Measurements from ENCODE around the gene AP1S3. TPM values are rescaled to one million over a fixed set of nuclear protein-coding genes. Genes with fewer than 3 reads are reported as not detected.

Gene AP1S3
- total RNA-seq, 1 donor from 2014 or later = 14.3 TPM

DNA sequence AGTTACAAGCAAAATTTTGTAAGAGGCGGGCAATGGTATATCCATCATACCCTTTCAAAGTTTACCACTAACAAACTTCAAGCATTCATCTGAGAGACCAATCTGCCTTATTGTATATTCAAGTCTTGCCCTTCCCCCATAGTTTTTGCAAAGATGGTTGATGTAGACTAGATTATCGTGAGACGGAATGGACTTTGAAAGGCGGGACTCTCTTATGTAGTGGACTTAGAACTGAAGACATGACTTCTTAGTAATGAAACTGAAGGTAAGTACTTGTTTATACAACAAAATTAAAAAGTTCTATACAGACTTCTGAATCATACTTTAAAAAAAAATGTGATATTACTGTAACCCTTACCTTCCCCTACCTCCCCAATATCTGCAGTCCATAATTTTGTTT, 10.4 kb downstream of the AP1S3 start:
- peaks cover 3% of the 10 kb centered on the region for H3K4me1 Mint-ChIP-seq (ENCODE audit: low read depth, unreplicated experiment)
- Histone ChIP-seq H3K4me2 (ENCODE audit: low read length) (no peak overlapping the region), H4K20me1 (ENCODE audit: insufficient read depth, low read length) (no peaks in the 10 kb centered on the region), H3K27ac (ENCODE audit: low read depth, low read length) (no peak overlapping the region), H3K9ac (ENCODE audit: low read length) (no peak overlapping the region), H3K4me1 (ENCODE audit: insufficient read depth, low read length) (no peaks in the 10 kb centered on the region), H3K79me2 (ENCODE audit: insufficient read depth, low read length) (peaks cover 14% of the 10 kb centered on the region), H3K9me3 (ENCODE audit: insufficient read depth, low read depth, low read length) (no peaks in the 10 kb centered on the region), H3K4me3 (ENCODE audit: insufficient read depth, low read depth, low read length) (no peak overlapping the region), H2AFZ (ENCODE audit: low read depth, low read length) (no peak overlapping the region), H3K36me3 (ENCODE audit: insufficient read depth, low read length) (no peaks in the 10 kb centered on the region), H3K27me3 (ENCODE audit: insufficient read depth, low read length) (no peaks in the 10 kb centered on the region)
- no peak overlapping the region for H3K27ac Mint-ChIP-seq (ENCODE audit: unreplicated experiment)
- H3K36me3 Mint-ChIP-seq (ENCODE audit: low read depth, unreplicated experiment) = no peaks in the 10 kb centered on the region
- no peaks in the 10 kb centered on the region for H3K9me3 Mint-ChIP-seq (ENCODE audit: unreplicated experiment)
- FAIRE-seq (no peak), DNase-seq (ENCODE audit: low read depth) (no peak)
- H3K27me3 Mint-ChIP-seq (ENCODE audit: low read depth, unreplicated experiment) = no peaks in the 10 kb centered on the region
- H3K4me3 Mint-ChIP-seq (ENCODE audit: unreplicated experiment) = no peak overlapping the region
- TF ChIP-seq EZH2 (IDR thresholded peaks at IDR 0.05; ENCODE audit: insufficient read depth, low read length) = no peak
- TF ChIP-seq, protein P1, sequence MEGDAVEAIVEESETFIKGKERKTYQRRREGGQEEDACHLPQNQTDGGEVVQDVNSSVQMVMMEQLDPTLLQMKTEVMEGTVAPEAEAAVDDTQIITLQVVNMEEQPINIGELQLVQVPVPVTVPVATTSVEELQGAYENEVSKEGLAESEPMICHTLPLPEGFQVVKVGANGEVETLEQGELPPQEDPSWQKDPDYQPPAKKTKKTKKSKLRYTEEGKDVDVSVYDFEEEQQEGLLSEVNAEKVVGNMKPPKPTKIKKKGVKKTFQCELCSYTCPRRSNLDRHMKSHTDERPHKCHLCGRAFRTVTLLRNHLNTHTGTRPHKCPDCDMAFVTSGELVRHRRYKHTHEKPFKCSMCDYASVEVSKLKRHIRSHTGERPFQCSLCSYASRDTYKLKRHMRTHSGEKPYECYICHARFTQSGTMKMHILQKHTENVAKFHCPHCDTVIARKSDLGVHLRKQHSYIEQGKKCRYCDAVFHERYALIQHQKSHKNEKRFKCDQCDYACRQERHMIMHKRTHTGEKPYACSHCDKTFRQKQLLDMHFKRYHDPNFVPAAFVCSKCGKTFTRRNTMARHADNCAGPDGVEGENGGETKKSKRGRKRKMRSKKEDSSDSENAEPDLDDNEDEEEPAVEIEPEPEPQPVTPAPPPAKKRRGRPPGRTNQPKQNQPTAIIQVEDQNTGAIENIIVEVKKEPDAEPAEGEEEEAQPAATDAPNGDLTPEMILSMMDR (IDR thresholded peaks at IDR 0.05; ENCODE audit: insufficient read depth, low read depth, low read length) = no peak

DNA sequence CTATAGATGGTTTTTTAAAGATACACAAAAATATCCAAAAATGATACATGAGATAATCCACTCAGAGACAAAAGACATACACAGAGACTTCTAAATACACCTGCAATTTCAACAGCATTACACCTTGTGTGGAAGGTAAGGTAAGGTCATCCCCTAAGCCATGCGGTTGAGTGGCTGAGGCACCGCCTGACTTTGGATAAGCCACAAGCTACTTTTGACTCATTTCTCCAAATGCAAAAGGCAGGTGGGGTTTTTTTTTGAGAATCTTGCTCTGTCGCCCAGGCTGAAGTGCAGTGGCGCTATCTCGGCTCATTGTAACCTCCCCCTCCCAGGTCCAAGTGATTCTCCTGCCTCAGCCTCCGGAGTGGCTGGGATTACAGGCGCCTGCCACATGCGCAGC, 13.1 kb downstream of the AP1S3 start:
- no peaks in the 10 kb centered on the region for H3K36me3 ChIP-seq (ENCODE audit: insufficient read depth, low read length)
- no peak overlapping the region for H3K27ac ChIP-seq (ENCODE audit: low read depth, low read length)
- Mint-ChIP-seq H3K36me3 (ENCODE audit: low read depth, unreplicated experiment) (no peaks in the 10 kb centered on the region), H3K9me3 (ENCODE audit: unreplicated experiment) (no peaks in the 10 kb centered on the region), H3K4me1 (ENCODE audit: low read depth, unreplicated experiment) (peaks cover 9% of the 10 kb centered on the region), H3K4me3 (ENCODE audit: unreplicated experiment) (no peak overlapping the region), H3K27ac (ENCODE audit: unreplicated experiment) (no peak overlapping the region), H3K27me3 (ENCODE audit: low read depth, unreplicated experiment) (no peaks in the 10 kb centered on the region)
- H4K20me1 ChIP-seq (ENCODE audit: insufficient read depth, low read length) = no peaks in the 10 kb centered on the region
- H3K4me1 ChIP-seq (ENCODE audit: insufficient read depth, low read length) = no peaks in the 10 kb centered on the region
- H3K79me2 ChIP-seq (ENCODE audit: insufficient read depth, low read length) = peaks cover 12% of the 10 kb centered on the region
- no peak for FAIRE-seq
- no peak overlapping the region for H3K9ac ChIP-seq (ENCODE audit: low read length)
- H3K9me3 ChIP-seq (ENCODE audit: insufficient read depth, low read depth, low read length) = no peaks in the 10 kb centered on the region
- no peak for DNase-seq (ENCODE audit: low read depth)
- H3K4me3 ChIP-seq (ENCODE audit: insufficient read depth, low read depth, low read length) = no peak overlapping the region
- TF ChIP-seq, protein P1 (IDR thresholded peaks at IDR 0.05; ENCODE audit: insufficient read depth, low read depth, low read length) = no peak
- no peak for TF ChIP-seq EZH2 (IDR thresholded peaks at IDR 0.05; ENCODE audit: insufficient read depth, low read length)
- H2AFZ ChIP-seq (ENCODE audit: low read depth, low read length) = no peak overlapping the region
- no peak overlapping the region for H3K4me2 ChIP-seq (ENCODE audit: low read length)
- peaks cover 3% of the 10 kb centered on the region for H3K27me3 ChIP-seq (ENCODE audit: insufficient read depth, low read length)

DNA sequence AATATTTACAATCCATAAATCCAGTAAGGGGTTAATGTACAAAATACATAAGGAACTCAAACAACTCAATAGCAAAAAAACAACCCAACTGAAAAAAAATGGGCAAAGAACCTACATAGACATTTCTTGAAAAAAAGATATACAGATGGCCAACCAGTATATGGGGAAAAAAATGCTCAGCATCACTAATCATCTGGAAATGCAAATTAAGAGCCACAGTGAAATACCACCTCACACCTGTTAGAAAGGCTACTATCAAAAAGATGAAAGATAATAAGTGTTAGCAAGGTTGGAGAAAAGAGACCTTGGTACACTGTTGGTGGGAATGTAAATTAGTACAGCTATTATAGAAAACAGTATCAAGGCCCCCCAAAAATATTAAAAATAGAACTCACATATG, 14.6 kb downstream of the AP1S3 start:
- no peak for FAIRE-seq
- H3K27me3 Mint-ChIP-seq (ENCODE audit: low read depth, unreplicated experiment) = no peaks in the 10 kb centered on the region

More for the DNA sequence above, 14.6 kb downstream of the AP1S3 start:
- Histone ChIP-seq H3K27ac (ENCODE audit: low read depth, low read length) (no peak overlapping the region), H3K9me3 (ENCODE audit: insufficient read depth, low read depth, low read length) (no peaks in the 10 kb centered on the region), H3K79me2 (ENCODE audit: insufficient read depth, low read length) (peaks cover 12% of the 10 kb centered on the region), H3K9ac (ENCODE audit: low read length) (no peak overlapping the region), H3K4me1 (ENCODE audit: insufficient read depth, low read length) (no peaks in the 10 kb centered on the region), H3K27me3 (ENCODE audit: insufficient read depth, low read length) (peaks cover 3% of the 10 kb centered on the region), H3K36me3 (ENCODE audit: insufficient read depth, low read length) (no peaks in the 10 kb centered on the region), H3K4me3 (ENCODE audit: insufficient read depth, low read depth, low read length) (no peak overlapping the region), H3K4me2 (ENCODE audit: low read length) (no peak overlapping the region), H2AFZ (ENCODE audit: low read depth, low read length) (no peak overlapping the region), H4K20me1 (ENCODE audit: insufficient read depth, low read length) (no peaks in the 10 kb centered on the region)
- H3K4me1 Mint-ChIP-seq (ENCODE audit: low read depth, unreplicated experiment) = peaks cover 12% of the 10 kb centered on the region
- H3K36me3 Mint-ChIP-seq (ENCODE audit: low read depth, unreplicated experiment) = no peaks in the 10 kb centered on the region
- no peaks in the 10 kb centered on the region for H3K9me3 Mint-ChIP-seq (ENCODE audit: unreplicated experiment)
- no peak for TF ChIP-seq EZH2 (IDR thresholded peaks at IDR 0.05; ENCODE audit: insufficient read depth, low read length)
- TF ChIP-seq, protein P1 (IDR thresholded peaks at IDR 0.05; ENCODE audit: insufficient read depth, low read depth, low read length) = no peak
- DNase-seq (ENCODE audit: low read depth) = no peak
- H3K27ac Mint-ChIP-seq (ENCODE audit: unreplicated experiment) = no peak overlapping the region
- H3K4me3 Mint-ChIP-seq (ENCODE audit: unreplicated experiment) = no peak overlapping the region

Data from astrocyte (in vitro differentiated cells and primary cell).